Liver (tissue), 3 donors: ENCODE measurements around the gene BHMT2.

ENCODE experiments used
- ATF3 ChIP-seq: IDR thresholded peaks from 2 replicates; pipeline ENCODE4 v1.6.1; 2016; ENCODE audit warnings: antibody characterized with exemption
- EGR1 ChIP-seq, 2 donors: IDR thresholded peaks; 2 replicates each; pipeline ENCODE4 v1.6.1; 2016 to 2018; ENCODE audit warnings: antibody characterized with exemption in 2 of 2, low read depth in 2 of 2
- RAD21 ChIP-seq, 2 donors: IDR thresholded peaks; 2 replicates each; pipeline ENCODE4 v1.6.1; 2016; ENCODE audit warnings: antibody characterized with exemption in 2 of 2, mild to moderate bottlenecking in 2 of 2
- SP1 ChIP-seq: IDR thresholded peaks from 2 replicates; pipeline ENCODE4 v1.6.1; 2018; ENCODE audit warnings: antibody characterized with exemption, mild to moderate bottlenecking
- TF ChIP-seq, protein P1 (sequence below): fragments of 150-350 bp; IDR thresholded peaks from 2 replicates; pipeline ENCODE4 v1.5.1; 2017; ENCODE audit warnings: improper control_type of control experiment, low read depth, low read length; ENCODE audit not compliant: missing input control
- TF ChIP-seq, protein P2 (sequence below): IDR thresholded peaks from 2 replicates; pipeline ENCODE4 v1.6.1; 2016; ENCODE audit warnings: antibody characterized with exemption, mild to moderate bottlenecking
- donor health status: healthy.
- donor health status: healthy.

GRCh38 chr5:79021753-79022152 lies 47.8 kb upstream of the BHMT2 start:
- TF ChIP-seq, protein P1, sequence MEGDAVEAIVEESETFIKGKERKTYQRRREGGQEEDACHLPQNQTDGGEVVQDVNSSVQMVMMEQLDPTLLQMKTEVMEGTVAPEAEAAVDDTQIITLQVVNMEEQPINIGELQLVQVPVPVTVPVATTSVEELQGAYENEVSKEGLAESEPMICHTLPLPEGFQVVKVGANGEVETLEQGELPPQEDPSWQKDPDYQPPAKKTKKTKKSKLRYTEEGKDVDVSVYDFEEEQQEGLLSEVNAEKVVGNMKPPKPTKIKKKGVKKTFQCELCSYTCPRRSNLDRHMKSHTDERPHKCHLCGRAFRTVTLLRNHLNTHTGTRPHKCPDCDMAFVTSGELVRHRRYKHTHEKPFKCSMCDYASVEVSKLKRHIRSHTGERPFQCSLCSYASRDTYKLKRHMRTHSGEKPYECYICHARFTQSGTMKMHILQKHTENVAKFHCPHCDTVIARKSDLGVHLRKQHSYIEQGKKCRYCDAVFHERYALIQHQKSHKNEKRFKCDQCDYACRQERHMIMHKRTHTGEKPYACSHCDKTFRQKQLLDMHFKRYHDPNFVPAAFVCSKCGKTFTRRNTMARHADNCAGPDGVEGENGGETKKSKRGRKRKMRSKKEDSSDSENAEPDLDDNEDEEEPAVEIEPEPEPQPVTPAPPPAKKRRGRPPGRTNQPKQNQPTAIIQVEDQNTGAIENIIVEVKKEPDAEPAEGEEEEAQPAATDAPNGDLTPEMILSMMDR, result no peak
- TF ChIP-seq RAD21 (IDR thresholded peaks at IDR 0.05), result no peak
- no peak for TF ChIP-seq EGR1 (IDR thresholded peaks at IDR 0.05; ENCODE audit: low read depth in 2 of 2)
- TF ChIP-seq SP1, result no peak
- TF ChIP-seq, protein P2, sequence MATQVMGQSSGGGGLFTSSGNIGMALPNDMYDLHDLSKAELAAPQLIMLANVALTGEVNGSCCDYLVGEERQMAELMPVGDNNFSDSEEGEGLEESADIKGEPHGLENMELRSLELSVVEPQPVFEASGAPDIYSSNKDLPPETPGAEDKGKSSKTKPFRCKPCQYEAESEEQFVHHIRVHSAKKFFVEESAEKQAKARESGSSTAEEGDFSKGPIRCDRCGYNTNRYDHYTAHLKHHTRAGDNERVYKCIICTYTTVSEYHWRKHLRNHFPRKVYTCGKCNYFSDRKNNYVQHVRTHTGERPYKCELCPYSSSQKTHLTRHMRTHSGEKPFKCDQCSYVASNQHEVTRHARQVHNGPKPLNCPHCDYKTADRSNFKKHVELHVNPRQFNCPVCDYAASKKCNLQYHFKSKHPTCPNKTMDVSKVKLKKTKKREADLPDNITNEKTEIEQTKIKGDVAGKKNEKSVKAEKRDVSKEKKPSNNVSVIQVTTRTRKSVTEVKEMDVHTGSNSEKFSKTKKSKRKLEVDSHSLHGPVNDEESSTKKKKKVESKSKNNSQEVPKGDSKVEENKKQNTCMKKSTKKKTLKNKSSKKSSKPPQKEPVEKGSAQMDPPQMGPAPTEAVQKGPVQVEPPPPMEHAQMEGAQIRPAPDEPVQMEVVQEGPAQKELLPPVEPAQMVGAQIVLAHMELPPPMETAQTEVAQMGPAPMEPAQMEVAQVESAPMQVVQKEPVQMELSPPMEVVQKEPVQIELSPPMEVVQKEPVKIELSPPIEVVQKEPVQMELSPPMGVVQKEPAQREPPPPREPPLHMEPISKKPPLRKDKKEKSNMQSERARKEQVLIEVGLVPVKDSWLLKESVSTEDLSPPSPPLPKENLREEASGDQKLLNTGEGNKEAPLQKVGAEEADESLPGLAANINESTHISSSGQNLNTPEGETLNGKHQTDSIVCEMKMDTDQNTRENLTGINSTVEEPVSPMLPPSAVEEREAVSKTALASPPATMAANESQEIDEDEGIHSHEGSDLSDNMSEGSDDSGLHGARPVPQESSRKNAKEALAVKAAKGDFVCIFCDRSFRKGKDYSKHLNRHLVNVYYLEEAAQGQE, result no peak
- TF ChIP-seq ATF3, result no peak
